Measurements from ENCODE around the gene EREG. TPM values are rescaled to one million over a fixed set of nuclear protein-coding genes. Genes with fewer than 3 reads are reported as not detected.

EREG gene, protein sequence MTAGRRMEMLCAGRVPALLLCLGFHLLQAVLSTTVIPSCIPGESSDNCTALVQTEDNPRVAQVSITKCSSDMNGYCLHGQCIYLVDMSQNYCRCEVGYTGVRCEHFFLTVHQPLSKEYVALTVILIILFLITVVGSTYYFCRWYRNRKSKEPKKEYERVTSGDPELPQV
- total RNA-seq: not detected

DNA sequence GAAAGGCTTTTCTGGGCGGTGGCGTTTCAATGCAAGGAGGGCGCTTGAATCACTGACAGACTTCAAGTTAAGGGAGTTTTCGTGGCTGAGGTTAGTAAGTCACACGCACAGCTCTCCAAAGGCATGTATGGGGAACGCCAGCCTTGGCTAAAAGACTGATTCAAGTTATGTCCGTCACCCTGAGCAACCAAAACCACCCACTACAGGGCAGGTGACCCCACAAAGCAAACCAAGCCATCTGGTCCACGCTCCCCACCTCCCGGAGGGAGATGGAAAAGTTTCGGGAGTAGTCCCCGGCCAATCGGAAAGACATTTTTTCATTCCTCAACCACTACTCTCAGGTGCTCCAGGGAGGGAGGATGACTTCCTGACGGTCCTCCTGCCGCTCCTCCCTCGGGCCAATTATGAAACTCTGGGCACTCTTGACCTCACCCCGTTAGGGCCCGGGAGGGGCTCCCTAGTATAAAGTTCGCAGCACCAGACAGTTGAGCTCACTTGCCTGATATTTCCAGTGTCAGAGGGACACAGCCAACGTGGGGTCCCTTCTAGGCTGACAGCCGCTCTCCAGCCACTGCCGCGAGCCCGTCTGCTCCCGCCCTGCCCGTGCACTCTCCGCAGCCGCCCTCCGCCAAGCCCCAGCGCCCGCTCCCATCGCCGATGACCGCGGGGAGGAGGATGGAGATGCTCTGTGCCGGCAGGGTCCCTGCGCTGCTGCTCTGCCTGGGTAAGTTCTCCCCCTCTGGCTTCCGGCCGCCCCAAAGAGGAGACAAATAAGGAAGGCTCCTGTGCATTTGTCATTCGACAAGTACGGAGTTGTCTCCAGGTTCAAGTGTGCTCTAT, at the start of gene EREG:
TSS of gene EREG (plus strand) at position 494 of the 840 bp plus-strand sequence. CDS start at position 658, 164 bp downstream.
- H3K9me3 Mint-ChIP-seq: no peaks in the 10 kb centered on the region
- peak within 1 kb of the TSS; percentile 69 for H3K4me3 Mint-ChIP-seq
- intact Hi-C loops (cut with micrococcal nuclease): no loop called here
- H3K36me3 Mint-ChIP-seq (ENCODE audit: low read depth): no peaks in the 10 kb centered on the region
- DNase-seq: peak; percentile 42
- H3K27me3 Mint-ChIP-seq (ENCODE audit: low read depth): peaks cover 47% of the 10 kb centered on the region
- peaks cover 14% of the 10 kb centered on the region for H3K4me1 Mint-ChIP-seq (ENCODE audit: low read depth)
- H3K27ac Mint-ChIP-seq: no peak within 1 kb of the TSS
- CTCF ChIA-PET: interaction anchor here (0.6 to 1.3 kb wide), 3 partner anchors 45 to 309 kb away, joined by 3 to 9 read pairs (median 4); no protein-coding TSS in a partner anchor

DNA sequence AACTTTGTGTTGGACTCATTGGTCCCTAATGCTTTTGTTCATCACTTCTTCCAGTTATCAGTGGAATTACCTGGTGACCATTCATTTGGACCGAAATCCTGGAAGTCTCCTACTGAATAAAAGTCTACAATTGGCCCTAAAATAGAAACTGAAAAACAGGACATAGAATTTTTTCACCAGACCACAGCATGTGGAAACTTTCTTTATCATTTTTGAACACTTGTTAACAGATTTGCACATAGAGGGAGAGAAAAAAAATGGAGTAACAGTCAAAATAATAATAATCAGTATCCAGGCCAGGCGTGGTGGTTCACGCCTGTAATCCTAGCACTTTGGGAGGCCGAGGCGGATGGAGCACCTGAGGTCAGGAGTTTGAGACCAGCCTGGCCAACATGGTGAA, 49.6 kb upstream of the EREG start:
- CTCF ChIA-PET: interaction anchor here (0.6 to 1.6 kb wide), 3 partner anchors 10 to 87 kb away, joined by 3 to 6 read pairs (median 5); no protein-coding TSS in a partner anchor
- H3K9me3 Mint-ChIP-seq: no peaks in the 10 kb centered on the region
- intact Hi-C loops (cut with micrococcal nuclease): no loop called here
- H3K4me1 Mint-ChIP-seq (ENCODE audit: low read depth): no peaks in the 10 kb centered on the region
- H3K4me3 Mint-ChIP-seq: no peak overlapping the region
- H3K27me3 Mint-ChIP-seq (ENCODE audit: low read depth): no peaks in the 10 kb centered on the region
- H3K36me3 Mint-ChIP-seq (ENCODE audit: low read depth): no peaks in the 10 kb centered on the region
- no peak for DNase-seq
- no peak overlapping the region for H3K27ac Mint-ChIP-seq

GRCh38 chr4:74316397-74316796, 48.5 kb upstream of the EREG start:
- H3K36me3 Mint-ChIP-seq (ENCODE audit: low read depth): no peaks in the 10 kb centered on the region
- intact Hi-C loops (cut with micrococcal nuclease): no loop called here
- no peak overlapping the region for H3K4me3 Mint-ChIP-seq
- no peaks in the 10 kb centered on the region for H3K9me3 Mint-ChIP-seq
- no peak for DNase-seq
- H3K27me3 Mint-ChIP-seq (ENCODE audit: low read depth): peaks cover 4% of the 10 kb centered on the region
- no peaks in the 10 kb centered on the region for H3K4me1 Mint-ChIP-seq (ENCODE audit: low read depth)
- CTCF ChIA-PET: interaction anchor here (0.6 to 1.9 kb wide), 3 partner anchors 128 to 464 kb away, joined by 3 to 4 read pairs (median 3); no protein-coding TSS in a partner anchor
- H3K27ac Mint-ChIP-seq: no peak overlapping the region

- H3K4me1 Mint-ChIP-seq (ENCODE audit: low read depth): no peaks in the 10 kb centered on the region
Measured at GRCh38 chr4:74317616-74318246, 47.2 kb upstream of the EREG start.

GRCh38 chr4:74318276-74318675, 46.7 kb upstream of the EREG start:
- Mint-ChIP-seq H3K9me3 (no peaks in the 10 kb centered on the region), H3K27me3 (ENCODE audit: low read depth) (peaks cover 12% of the 10 kb centered on the region), H3K4me3 (no peak overlapping the region), H3K27ac (no peak overlapping the region), H3K4me1 (ENCODE audit: low read depth) (no peaks in the 10 kb centered on the region), H3K36me3 (ENCODE audit: low read depth) (no peaks in the 10 kb centered on the region)
- intact Hi-C loops (cut with micrococcal nuclease): no loop called here
- CTCF ChIA-PET: interaction anchor here (0.6 to 3.4 kb wide), 7 partner anchors 35 to 357 kb away, joined by 3 to 28 read pairs (median 3); no protein-coding TSS in a partner anchor
- DNase-seq: no peak

More at GRCh38 chr4:74317616-74318246, 47.2 kb upstream of the EREG start:
- Mint-ChIP-seq H3K27me3 (ENCODE audit: low read depth) (peaks cover 9% of the 10 kb centered on the region), H3K4me3 (no peak overlapping the region), H3K27ac (no peak overlapping the region), H3K9me3 (no peaks in the 10 kb centered on the region), H3K36me3 (ENCODE audit: low read depth) (no peaks in the 10 kb centered on the region)
- CTCF ChIA-PET: interaction anchor here (0.9 to 1.9 kb wide), 5 partner anchors 57 to 306 kb away, joined by 3 to 4 read pairs (median 4); no protein-coding TSS in a partner anchor
- intact Hi-C loops (cut with micrococcal nuclease): no loop called here
- no peak for DNase-seq

GRCh38 chr4:74319470-74319869, 45.5 kb upstream of the EREG start:
- no peak for DNase-seq
- Mint-ChIP-seq H3K36me3 (ENCODE audit: low read depth) (no peaks in the 10 kb centered on the region), H3K27ac (no peak overlapping the region), H3K4me3 (no peak overlapping the region), H3K27me3 (ENCODE audit: low read depth) (peaks cover 19% of the 10 kb centered on the region), H3K9me3 (no peaks in the 10 kb centered on the region), H3K4me1 (ENCODE audit: low read depth) (no peaks in the 10 kb centered on the region)
- intact Hi-C loops (cut with micrococcal nuclease): no loop called here
- CTCF ChIA-PET: interaction anchor here (0.7 to 3.4 kb wide), 6 partner anchors 10 to 356 kb away, joined by 3 to 28 read pairs (median 4); partner anchors contain the start of gene EPGN

- no peaks in the 10 kb centered on the region for H3K36me3 Mint-ChIP-seq (ENCODE audit: low read depth)
- H3K27me3 Mint-ChIP-seq (ENCODE audit: low read depth): peaks cover 19% of the 10 kb centered on the region
- CTCF ChIA-PET: interaction anchor here (0.7 to 3.4 kb wide), 11 partner anchors 11 to 355 kb away, joined by 3 to 28 read pairs (median 4); partner anchors contain the start of gene EREG
- H3K27ac Mint-ChIP-seq: no peak overlapping the region
- no peaks in the 10 kb centered on the region for H3K9me3 Mint-ChIP-seq
- intact Hi-C loops (cut with micrococcal nuclease): loop anchor here (1.0 to 2.0 kb wide), 6 partner anchors 51 to 355 kb away; partner anchors contain the start of gene AREG
- H3K4me1 Mint-ChIP-seq (ENCODE audit: low read depth): no peaks in the 10 kb centered on the region
- no peak overlapping the region for H3K4me3 Mint-ChIP-seq
- DNase-seq: peak; percentile 56
Measured at GRCh38 chr4:74320559-74321118, 44.3 kb upstream of the EREG start.

DNA sequence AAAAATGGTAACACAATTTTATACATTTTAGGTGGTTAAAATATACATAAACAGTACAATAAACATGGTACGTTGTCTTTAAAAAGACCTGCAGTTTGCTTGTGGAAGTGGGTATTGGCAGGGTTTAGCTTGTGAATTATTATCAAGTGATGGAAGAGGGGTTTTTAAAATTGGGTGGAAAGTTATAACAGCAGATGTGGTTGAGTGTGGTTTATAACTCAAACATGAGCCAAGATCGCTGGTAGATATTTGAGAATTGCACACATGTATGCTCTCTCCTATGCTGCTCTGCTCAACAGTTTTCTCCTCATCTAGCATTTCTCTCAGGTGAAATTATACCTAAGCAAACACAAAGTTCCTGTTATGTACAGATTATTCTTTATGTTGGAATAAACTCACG, 42.6 kb upstream of the EREG start:
- no peak overlapping the region for H3K27ac Mint-ChIP-seq
- CTCF ChIA-PET: interaction anchor here (0.7 to 1.8 kb wide), 5 partner anchors 49 to 350 kb away, joined by 3 to 5 read pairs (median 4); no protein-coding TSS in a partner anchor
- no peaks in the 10 kb centered on the region for H3K36me3 Mint-ChIP-seq (ENCODE audit: low read depth)
- peaks cover 19% of the 10 kb centered on the region for H3K27me3 Mint-ChIP-seq (ENCODE audit: low read depth)
- DNase-seq: no peak
- H3K4me1 Mint-ChIP-seq (ENCODE audit: low read depth): no peaks in the 10 kb centered on the region
- no peaks in the 10 kb centered on the region for H3K9me3 Mint-ChIP-seq
- no peak overlapping the region for H3K4me3 Mint-ChIP-seq
- intact Hi-C loops (cut with micrococcal nuclease): no loop called here

GRCh38 chr4:74323663-74324062, 41.3 kb upstream of the EREG start:
- Mint-ChIP-seq H3K36me3 (ENCODE audit: low read depth) (no peaks in the 10 kb centered on the region), H3K4me3 (no peak overlapping the region), H3K27ac (no peak overlapping the region), H3K9me3 (no peaks in the 10 kb centered on the region), H3K4me1 (ENCODE audit: low read depth) (no peaks in the 10 kb centered on the region), H3K27me3 (ENCODE audit: low read depth) (peaks cover 25% of the 10 kb centered on the region)
- CTCF ChIA-PET: no interaction called here
- no peak for DNase-seq
- intact Hi-C loops (cut with micrococcal nuclease): no loop called here

- no peak for DNase-seq
Measured at GRCh38 chr4:74324262-74324661, 40.7 kb upstream of the EREG start.

GRCh38 chr4:74325886-74326285, 39.1 kb upstream of the EREG start:
- DNase-seq: no peak
- Mint-ChIP-seq H3K27ac (no peak overlapping the region), H3K27me3 (ENCODE audit: low read depth) (peaks cover 34% of the 10 kb centered on the region), H3K36me3 (ENCODE audit: low read depth) (no peaks in the 10 kb centered on the region), H3K4me1 (ENCODE audit: low read depth) (no peaks in the 10 kb centered on the region), H3K9me3 (no peaks in the 10 kb centered on the region), H3K4me3 (no peak overlapping the region)
- CTCF ChIA-PET: no interaction called here
- intact Hi-C loops (cut with micrococcal nuclease): no loop called here

More at GRCh38 chr4:74324262-74324661, 40.7 kb upstream of the EREG start:
- Mint-ChIP-seq H3K27me3 (ENCODE audit: low read depth) (peaks cover 31% of the 10 kb centered on the region), H3K4me1 (ENCODE audit: low read depth) (no peaks in the 10 kb centered on the region), H3K27ac (no peak overlapping the region), H3K36me3 (ENCODE audit: low read depth) (no peaks in the 10 kb centered on the region), H3K4me3 (no peak overlapping the region), H3K9me3 (no peaks in the 10 kb centered on the region)
- CTCF ChIA-PET: interaction anchor here (0.7 kb wide), 1 partner anchor 350 kb away, joined by 5 read pairs; no protein-coding TSS in a partner anchor
- intact Hi-C loops (cut with micrococcal nuclease): no loop called here

DNA sequence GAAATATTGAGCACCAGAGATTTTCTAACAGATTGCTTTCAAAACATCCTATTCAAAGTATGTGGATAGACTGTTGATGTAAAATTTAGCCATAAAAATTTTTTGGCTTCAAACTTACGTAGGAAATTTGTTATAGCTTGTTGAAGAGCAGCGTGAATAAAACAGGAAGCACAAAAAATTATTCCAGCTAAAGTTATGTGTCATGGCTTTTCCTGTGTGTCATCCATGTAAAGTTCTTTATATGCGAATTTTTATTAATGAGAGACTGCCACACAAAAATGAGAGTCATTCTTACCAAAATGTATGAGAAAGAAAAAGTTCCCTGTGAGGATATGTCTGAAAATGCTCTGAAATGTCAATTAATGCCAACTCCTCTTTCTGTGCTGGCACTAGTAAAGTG, 37.2 kb upstream of the EREG start:
- Mint-ChIP-seq H3K27me3 (ENCODE audit: low read depth) (peaks cover 27% of the 10 kb centered on the region), H3K36me3 (ENCODE audit: low read depth) (no peaks in the 10 kb centered on the region), H3K4me3 (no peak overlapping the region), H3K27ac (no peak overlapping the region), H3K4me1 (ENCODE audit: low read depth) (no peaks in the 10 kb centered on the region), H3K9me3 (no peaks in the 10 kb centered on the region)
- CTCF ChIA-PET: no interaction called here
- intact Hi-C loops (cut with micrococcal nuclease): no loop called here
- no peak for DNase-seq

Data from activated naive CD4-positive, alpha-beta T cell treated with anti-CD3 and anti-CD28 coated beads for 36 hours (primary cell).